ENCODE data around the gene PAN3. TPM values are rescaled to one million over a fixed set of nuclear protein-coding genes. Genes with fewer than 3 reads are reported as not detected.

Gene PAN3
- total and polyA plus RNA-seq, 2 of the 8 experiments (the other 6 are each of a cell fraction or from before 2014, with no cell fraction given) = 12.7 to 39.3 TPM

DNA sequence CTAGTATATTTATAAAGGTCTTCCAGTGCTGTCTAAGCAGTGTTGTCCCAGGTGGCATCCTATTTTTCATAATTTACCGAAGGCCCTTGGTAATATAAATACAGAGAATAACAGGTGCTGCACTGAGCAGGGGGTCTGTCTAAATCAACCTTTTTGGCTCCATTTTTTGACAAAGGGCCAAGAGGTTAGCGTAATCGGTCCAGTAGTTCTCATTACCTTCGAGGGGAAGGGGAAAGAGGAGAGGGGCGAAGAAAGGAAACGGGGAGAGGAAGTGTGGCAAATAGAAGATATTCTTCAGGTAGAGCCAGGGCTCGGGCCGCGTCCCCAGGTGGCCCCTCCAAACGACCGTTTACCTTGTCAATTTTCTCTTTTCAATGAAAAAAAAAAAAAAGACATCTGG lies 749 bp upstream of the PAN3 start:
- H2BK5ac ChIP-seq (ENCODE audit: low read depth, low read length) = peak overlapping the region; percentile 92; the same call in 1 of the 2 replicates
- peak overlapping the region; percentile 25 to 86 (median 53); a peak in 6 of 7 replicates for H3K9ac ChIP-seq (replicated peaks in 1 of 4; ENCODE audit: extremely low read depth in 1 of 4, low read depth in 3 of 4, low read length in 3 of 4)
- no peaks in the 10 kb centered on the region for H3K36me3 ChIP-seq (ENCODE audit: control insufficient read depth in 2 of 4, insufficient read depth in 4 of 4, low read length in 3 of 4)
- no peak overlapping the region for H3K23ac ChIP-seq (ENCODE audit: insufficient read length)
- no peak overlapping the region for H2BK120ac ChIP-seq (replicated peaks; ENCODE audit: low read depth, low read length)
- H3K4ac ChIP-seq (replicated peaks; ENCODE audit: insufficient read length, low read depth, low read length) = no peak overlapping the region
- no peaks in the 10 kb centered on the region for H3K9me3 ChIP-seq (ENCODE audit: insufficient read depth in 2 of 2, low read depth in 1 of 2, low read length in 1 of 2)
- H3K4me2 ChIP-seq (ENCODE audit: insufficient read depth in 1 of 2, low read depth in 2 of 2, low read length in 2 of 2) = peak overlapping the region; percentile 70 to 85
- 1% methylated on average over 11 of the region's 11 CpGs; no CpG with 5 or more reads in 1 of the 2 experiments for WGBS, 2 experiments (ENCODE audit: extremely low coverage in 1 of 2, insufficient coverage in 1 of 2, insufficient read length in 1 of 2, insufficient replicate concordance in 2 of 2, low coverage in 1 of 2, low lambda C conversion rate in 2 of 2, missing lambda C conversion rate in 1 of 2)
- peak overlapping the region; percentile 77 to 93 (median 92) for H3K4me3 ChIP-seq (ENCODE audit: extremely low read depth in 1 of 4, insufficient read depth in 2 of 4, low read depth in 3 of 4, low read length in 4 of 4)
- TF ChIP-seq GABPA (IDR thresholded peaks at IDR 0.05; ENCODE audit: borderline replicate concordance, insufficient read depth, low read length) (no peak), POLR2AphosphoS5 (IDR thresholded peaks at IDR 0.05; ENCODE audit: low read depth, low read length) (no peak), NRF1 (IDR thresholded peaks at IDR 0.05; ENCODE audit: low read depth, low read length) (no peak), EGR1 (IDR thresholded peaks at IDR 0.05; ENCODE audit: borderline replicate concordance, low read depth, low read length) (0 out of 2 replicates have a peak, but pooled peaks have one; percentile 10), GTF2F1 (IDR thresholded peaks at IDR 0.05; ENCODE audit: borderline replicate concordance, low read depth, low read length) (no peak)
- H3K18ac ChIP-seq (ENCODE audit: extremely low read depth, low read length) = peak overlapping the region; percentile 78; the same call in 1 of the 2 replicates
- H3K27me3 ChIP-seq (replicated peaks in 1 of 4; ENCODE audit: control insufficient read depth in 3 of 4, extremely low read depth in 1 of 4, insufficient read depth in 3 of 4, low read length in 3 of 4) = no peaks in the 10 kb centered on the region
- no peak overlapping the region for H4K8ac ChIP-seq (ENCODE audit: extremely low read depth, insufficient read depth, low read length)
- no peak overlapping the region for H2BK15ac ChIP-seq (ENCODE audit: low read length)
- no peak overlapping the region for H2AK5ac ChIP-seq (ENCODE audit: low read depth, low read length)
- DNase-seq (ENCODE audit: low read depth in 1 of 2, low spot score in 2 of 2) (no peak), FAIRE-seq (no peak)
- no peak overlapping the region for H2BK20ac ChIP-seq (ENCODE audit: low read length)
- POLR2A ChIA-PET (ENCODE audit: partially characterized antibody) = interaction anchor here (0.8 kb wide), 1 partner anchor 92 kb away, joined by 3 read pairs; no protein-coding TSS in a partner anchor
- peaks cover 6% of the 10 kb centered on the region; the same call in 1 of the 2 replicates for H3K23me2 ChIP-seq (ENCODE audit: low read depth, low read length)
- H2BK12ac ChIP-seq (ENCODE audit: low read depth, low read length) = 0 out of 2 replicates have a peak overlapping the region, but pooled peaks have one; percentile 84
- H3K56ac ChIP-seq (replicated peaks; ENCODE audit: insufficient read length, low read depth, low read length) = peak overlapping the region; percentile 71
- CTCF ChIA-PET (ENCODE audit: partially characterized antibody) = interaction anchor here (1.6 kb wide), 1 partner anchor 10 kb away, joined by 5 read pairs; no protein-coding TSS in a partner anchor
- no peaks in the 10 kb centered on the region; the same call in 1 of the 2 replicates for H3K79me1 ChIP-seq (ENCODE audit: low read depth, low read length)
- H4K20me1 ChIP-seq (replicated peaks in 1 of 2; ENCODE audit: control insufficient read depth in 1 of 2, insufficient read depth in 2 of 2, low read length in 2 of 2) = peaks cover 0 to 4% of the 10 kb centered on the region in 2 experiments
- peaks cover 0 to 9% (median 6%) of the 10 kb centered on the region in 4 experiments; a peak in 5 of 7 replicates for H3K4me1 ChIP-seq (replicated peaks in 1 of 4; ENCODE audit: control insufficient read depth in 3 of 4, insufficient read depth in 4 of 4, low read length in 3 of 4)
- peaks cover 8 to 45% of the 10 kb centered on the region in 2 experiments; a peak in 3 of 4 replicates for H3K79me2 ChIP-seq (ENCODE audit: control insufficient read depth in 1 of 2, insufficient read depth in 2 of 2, low read length in 2 of 2)
- H4K91ac ChIP-seq (replicated peaks; ENCODE audit: insufficient read length, low read length) = no peak overlapping the region
- no peak overlapping the region for H3K14ac ChIP-seq (ENCODE audit: insufficient read length)
- peak overlapping the region; percentile 33; the same call in 1 of the 2 replicates for H2AFZ ChIP-seq (ENCODE audit: low read length)
- peak overlapping the region; percentile 70 for H4K5ac ChIP-seq (ENCODE audit: insufficient read length, low read depth, low read length)
- H3K27ac ChIP-seq (ENCODE audit: low read depth, low read length) = 0 out of 2 replicates have a peak overlapping the region, but pooled peaks have one; percentile 30
